ENCODE data around the gene HS3ST2. TPM values are rescaled to one million over a fixed set of nuclear protein-coding genes. Genes with fewer than 3 reads are reported as not detected.
A peak's percentile ranks its signal among the peaks of the same experiment; 100 is the strongest.

The HS3ST2 gene
- total RNA-seq, 1 experiment from 2014 or later, result 0.14 TPM

- no peak for DNase-seq (ENCODE audit: unreplicated experiment)
- BruUV-seq (replicated peaks), result no TSS peak
- intact Hi-C loops (cut with micrococcal nuclease), result loop anchor here (2.0 kb wide), 1 partner anchor 49 kb away; no protein-coding TSS in a partner anchor
- TF ChIP-seq CTCF (IDR thresholded peaks at IDR 0.05; ENCODE audit: unreplicated experiment), result no peak
- Mint-ChIP-seq H3K27me3 (ENCODE audit: insufficient read depth, unreplicated experiment) (peaks cover 68% of the 10 kb centered on the region), H3K4me1 (ENCODE audit: insufficient read depth, unreplicated experiment) (no peaks in the 10 kb centered on the region), H3K9me3 (ENCODE audit: unreplicated experiment) (no peaks in the 10 kb centered on the region), H3K36me3 (ENCODE audit: insufficient read depth, unreplicated experiment) (no peaks in the 10 kb centered on the region), H3K27ac (ENCODE audit: low read depth, unreplicated experiment) (no peak overlapping the region), H3K4me3 (ENCODE audit: unreplicated experiment) (no peak overlapping the region)
- POLR2A ChIA-PET, result no interaction called here
- CTCF ChIA-PET, result interaction anchor here (0.9 to 1.8 kb wide), 3 partner anchors 15 to 49 kb away, joined by 3 to 6 read pairs (median 4); no protein-coding TSS in a partner anchor
Observed at GRCh38 chr16:22948058-22948602, 134.2 kb downstream of the HS3ST2 start.

GRCh38 chr16:22948603-22949368 is 134.8 kb downstream of the HS3ST2 start:
- Mint-ChIP-seq H3K27ac (ENCODE audit: low read depth, unreplicated experiment) (no peak overlapping the region), H3K27me3 (ENCODE audit: insufficient read depth, unreplicated experiment) (peaks cover 68% of the 10 kb centered on the region), H3K4me3 (ENCODE audit: unreplicated experiment) (no peak overlapping the region), H3K4me1 (ENCODE audit: insufficient read depth, unreplicated experiment) (no peaks in the 10 kb centered on the region), H3K36me3 (ENCODE audit: insufficient read depth, unreplicated experiment) (no peaks in the 10 kb centered on the region), H3K9me3 (ENCODE audit: unreplicated experiment) (no peaks in the 10 kb centered on the region)
- BruUV-seq (replicated peaks), result no TSS peak
- CTCF ChIA-PET, result interaction anchor here (0.7 to 1.8 kb wide), 5 partner anchors 15 to 365 kb away, joined by 3 to 6 read pairs (median 3); no protein-coding TSS in a partner anchor
- POLR2A ChIA-PET, result no interaction called here
- peak; percentile 68 for TF ChIP-seq CTCF (IDR thresholded peaks at IDR 0.05; ENCODE audit: unreplicated experiment)
- DNase-seq (ENCODE audit: unreplicated experiment), result peak; percentile 85
- intact Hi-C loops (cut with micrococcal nuclease), result loop anchor here (2.0 kb wide), 1 partner anchor 50 kb away; no protein-coding TSS in a partner anchor

GRCh38 chr16:22955461-22956070 is 141.6 kb downstream of the HS3ST2 start:
- TF ChIP-seq CTCF (IDR thresholded peaks at IDR 0.05; ENCODE audit: unreplicated experiment), result no peak
- BruUV-seq (replicated peaks), result no TSS peak
- no peak for DNase-seq (ENCODE audit: unreplicated experiment)
- Mint-ChIP-seq H3K27ac (ENCODE audit: low read depth, unreplicated experiment) (no peak overlapping the region), H3K4me1 (ENCODE audit: insufficient read depth, unreplicated experiment) (no peaks in the 10 kb centered on the region), H3K4me3 (ENCODE audit: unreplicated experiment) (no peak overlapping the region), H3K27me3 (ENCODE audit: insufficient read depth, unreplicated experiment) (peaks cover 86% of the 10 kb centered on the region), H3K36me3 (ENCODE audit: insufficient read depth, unreplicated experiment) (no peaks in the 10 kb centered on the region), H3K9me3 (ENCODE audit: unreplicated experiment) (no peaks in the 10 kb centered on the region)
- ChIA-PET POLR2A (no interaction called here), CTCF (interaction anchor here (0.6 kb wide), 2 partner anchors 10 to 101 kb away, joined by 4 read pairs; no protein-coding TSS in a partner anchor)
- intact Hi-C loops (cut with micrococcal nuclease), result no loop called here

- POLR2A ChIA-PET, result no interaction called here
- Mint-ChIP-seq H3K4me3 (ENCODE audit: unreplicated experiment) (no peak overlapping the region), H3K36me3 (ENCODE audit: insufficient read depth, unreplicated experiment) (no peaks in the 10 kb centered on the region), H3K27ac (ENCODE audit: low read depth, unreplicated experiment) (no peak overlapping the region), H3K9me3 (ENCODE audit: unreplicated experiment) (no peaks in the 10 kb centered on the region), H3K4me1 (ENCODE audit: insufficient read depth, unreplicated experiment) (no peaks in the 10 kb centered on the region), H3K27me3 (ENCODE audit: insufficient read depth, unreplicated experiment) (peaks cover 100% of the 10 kb centered on the region)
- CTCF ChIA-PET, result interaction anchor here (0.6 to 1.4 kb wide), 3 partner anchors 11 to 23 kb away, joined by 3 to 4 read pairs (median 3); no protein-coding TSS in a partner anchor
- BruUV-seq (replicated peaks), result no TSS peak
- TF ChIP-seq CTCF (IDR thresholded peaks at IDR 0.05; ENCODE audit: unreplicated experiment), result no peak
- intact Hi-C loops (cut with micrococcal nuclease), result no loop called here
- no peak for DNase-seq (ENCODE audit: unreplicated experiment)
Observed at GRCh38 chr16:22961206-22961605, 147.2 kb downstream of the HS3ST2 start.
